Measurements from ENCODE around the gene CD46.

The CD46 gene

DNA sequence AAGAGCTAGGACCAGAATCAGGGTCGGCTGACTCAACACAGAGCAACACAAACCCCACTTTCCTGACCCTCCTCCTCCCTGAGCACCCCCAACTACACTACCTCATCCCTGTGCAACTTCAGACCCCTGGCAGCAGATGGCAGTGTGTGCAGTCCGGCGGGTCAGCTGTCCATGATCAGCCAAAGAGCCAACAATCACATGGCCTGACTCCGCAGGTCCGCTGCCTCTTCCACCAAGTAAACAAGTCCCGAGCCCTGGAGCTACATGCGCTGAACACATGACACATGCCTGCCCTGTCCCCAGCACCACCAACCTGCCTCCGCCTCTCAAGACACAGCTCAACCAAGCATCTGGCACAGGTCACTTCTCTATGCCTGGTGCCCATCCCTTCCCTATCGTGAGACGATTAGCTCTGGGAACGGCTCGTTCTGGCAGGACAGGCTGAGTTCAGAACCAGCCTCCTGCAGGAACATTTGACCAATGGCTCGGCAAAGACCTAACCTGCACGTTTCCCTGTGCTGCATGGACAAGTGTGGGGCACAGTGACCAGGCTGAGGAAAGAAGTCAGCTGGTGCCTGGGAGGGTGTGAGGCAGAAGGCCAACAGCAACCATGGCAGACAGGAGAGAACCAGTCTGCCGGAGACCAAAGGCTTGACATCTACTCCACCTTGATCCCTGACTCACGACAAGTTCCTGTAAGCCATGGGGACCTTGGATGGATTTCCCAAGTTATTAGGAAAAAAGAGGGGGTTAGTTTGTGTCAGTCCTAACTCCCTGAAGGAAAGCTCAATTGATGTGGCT is 60.3 kb downstream of the CD46 start:
- no peaks in the 10 kb centered on the region for H3K36me3 ChIP-seq (ENCODE audit: insufficient read depth, low read depth, low read length)

DNA sequence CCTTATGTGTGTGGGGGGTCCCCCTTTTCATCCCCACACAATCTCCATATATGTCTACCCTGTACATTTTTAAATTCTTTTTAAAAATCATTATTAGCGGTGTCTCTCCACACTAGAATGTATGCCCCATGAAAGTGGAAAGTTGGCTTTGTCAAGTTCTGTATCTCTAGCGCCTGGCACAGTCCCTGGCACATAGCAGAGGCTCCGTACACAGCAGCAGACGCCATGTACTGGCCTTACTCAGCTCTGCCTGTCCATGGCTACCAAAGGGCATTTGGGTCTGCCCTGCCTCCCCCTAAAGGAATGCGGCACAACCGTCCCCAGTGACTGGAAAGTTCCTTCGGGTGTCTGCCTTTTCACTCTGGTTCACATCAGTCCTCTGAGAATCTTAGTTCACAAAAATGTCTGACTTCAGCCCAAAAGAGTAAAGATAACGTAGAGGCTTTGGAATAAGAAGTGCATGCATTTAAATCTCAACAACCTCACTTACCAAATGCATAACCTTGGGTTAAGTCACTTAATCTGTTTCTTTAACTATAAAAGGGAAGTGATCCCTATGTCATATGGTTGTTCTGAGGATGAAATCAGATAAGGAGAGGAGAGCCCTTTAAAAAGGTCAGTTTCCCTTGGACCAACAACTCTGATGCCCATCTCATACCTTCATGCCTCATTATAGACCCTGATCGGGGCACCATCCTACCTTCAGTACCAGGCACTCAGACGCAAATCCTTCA is 61.1 kb downstream of the CD46 start:
- H3K36me3 ChIP-seq (ENCODE audit: insufficient read depth, low read depth, low read length), result no peaks in the 10 kb centered on the region
- no peak overlapping the region for H3K4me3 ChIP-seq (ENCODE audit: low read length)
- no peaks in the 10 kb centered on the region for H3K9me3 ChIP-seq (ENCODE audit: insufficient read depth, low read depth, low read length)
- no peak overlapping the region for H3K27ac ChIP-seq (ENCODE audit: low read length)
- H3K9ac ChIP-seq (ENCODE audit: low read depth, low read length), result no peak overlapping the region
- no peaks in the 10 kb centered on the region for H3K27me3 ChIP-seq (ENCODE audit: insufficient read depth, low read length)
- H3K4me1 ChIP-seq (ENCODE audit: insufficient read depth, low read length), result no peaks in the 10 kb centered on the region

More for the DNA sequence above, 60.3 kb downstream of the CD46 start:
- no peak overlapping the region for H3K27ac ChIP-seq (ENCODE audit: low read length)
- H3K4me1 ChIP-seq (ENCODE audit: insufficient read depth, low read length), result no peaks in the 10 kb centered on the region
- H3K9ac ChIP-seq (ENCODE audit: low read depth, low read length), result no peak overlapping the region
- H3K4me3 ChIP-seq (ENCODE audit: low read length), result no peak overlapping the region
- H3K27me3 ChIP-seq (ENCODE audit: insufficient read depth, low read length), result no peaks in the 10 kb centered on the region
- no peaks in the 10 kb centered on the region for H3K9me3 ChIP-seq (ENCODE audit: insufficient read depth, low read depth, low read length)

DNA sequence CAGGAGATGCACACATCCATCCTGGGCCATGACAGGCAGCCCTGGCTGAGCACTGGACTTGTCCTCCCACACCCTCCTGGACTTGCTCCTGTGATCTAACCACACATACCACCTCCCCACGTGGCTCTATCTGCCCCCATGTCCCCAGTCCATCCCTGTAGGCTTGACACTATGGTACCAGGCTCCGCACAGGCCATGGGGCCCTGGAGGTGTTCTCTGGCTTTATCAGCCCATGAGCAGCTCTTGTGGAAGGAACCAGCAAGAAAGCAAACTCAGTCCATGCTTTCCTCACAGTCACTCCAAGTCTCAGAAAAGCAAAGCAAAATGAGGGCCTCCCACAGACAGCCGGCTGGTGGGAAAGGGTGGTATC is 61.6 kb downstream of the CD46 start:
- no peak overlapping the region for H3K27ac ChIP-seq (ENCODE audit: low read length)
- H3K36me3 ChIP-seq (ENCODE audit: insufficient read depth, low read depth, low read length), result no peaks in the 10 kb centered on the region
- no peak overlapping the region for H3K9ac ChIP-seq (ENCODE audit: low read depth, low read length)
- H3K4me3 ChIP-seq (ENCODE audit: low read length), result no peak overlapping the region
- no peaks in the 10 kb centered on the region for H3K27me3 ChIP-seq (ENCODE audit: insufficient read depth, low read length)
- no peaks in the 10 kb centered on the region for H3K9me3 ChIP-seq (ENCODE audit: insufficient read depth, low read depth, low read length)
- no peaks in the 10 kb centered on the region for H3K4me1 ChIP-seq (ENCODE audit: insufficient read depth, low read length)

DNA sequence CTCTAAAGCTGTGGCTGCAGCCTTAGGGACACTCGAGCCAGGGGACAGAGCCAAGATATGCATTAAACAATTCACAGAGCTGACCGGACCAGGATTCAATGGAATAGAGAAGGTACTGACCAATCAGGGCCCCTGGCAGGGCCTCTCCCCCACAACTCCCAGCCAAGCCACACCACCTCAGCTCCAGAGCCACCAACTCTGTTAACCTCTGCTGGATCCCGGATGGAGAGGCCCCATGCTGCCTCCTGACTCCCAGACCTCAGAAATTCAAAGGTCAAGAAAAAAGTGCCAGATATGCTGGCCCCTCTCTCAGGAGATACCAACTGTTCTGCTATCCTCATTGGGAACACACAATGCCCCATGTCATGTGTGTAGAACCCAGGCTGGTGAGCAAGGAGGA is 62.1 kb downstream of the CD46 start:
- Histone ChIP-seq H3K36me3 (ENCODE audit: insufficient read depth, low read depth, low read length) (no peaks in the 10 kb centered on the region), H3K27ac (ENCODE audit: low read length) (no peak overlapping the region)

DNA sequence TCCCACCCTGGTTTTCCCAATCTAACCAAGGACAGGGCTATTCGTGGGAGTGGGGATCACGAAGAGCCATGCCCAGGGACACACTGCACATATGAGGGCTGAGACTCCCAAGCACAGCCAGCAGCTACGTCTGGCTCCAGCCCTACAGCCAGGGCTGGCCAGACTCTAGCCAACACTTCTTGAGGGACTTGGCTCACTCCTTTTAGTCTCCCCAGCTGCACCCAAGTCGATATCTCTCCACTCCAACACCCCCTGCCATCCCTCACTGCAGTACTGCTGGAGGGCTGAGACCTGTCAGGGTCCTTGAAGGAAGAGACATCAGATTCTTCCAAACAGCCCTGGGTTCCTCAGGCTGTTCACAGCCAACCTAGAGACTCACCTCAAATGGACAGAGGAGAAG is 62.6 kb downstream of the CD46 start:
- Histone ChIP-seq H3K27ac (ENCODE audit: low read length) (no peak overlapping the region), H3K4me1 (ENCODE audit: insufficient read depth, low read length) (no peaks in the 10 kb centered on the region), H3K9ac (ENCODE audit: low read depth, low read length) (no peak overlapping the region), H3K4me3 (ENCODE audit: low read length) (no peak overlapping the region), H3K36me3 (ENCODE audit: insufficient read depth, low read depth, low read length) (no peaks in the 10 kb centered on the region), H3K27me3 (ENCODE audit: insufficient read depth, low read length) (no peaks in the 10 kb centered on the region), H3K9me3 (ENCODE audit: insufficient read depth, low read depth, low read length) (no peaks in the 10 kb centered on the region)

More for the DNA sequence above, 62.1 kb downstream of the CD46 start:
- Histone ChIP-seq H3K4me3 (ENCODE audit: low read length) (no peak overlapping the region), H3K4me1 (ENCODE audit: insufficient read depth, low read length) (no peaks in the 10 kb centered on the region), H3K9ac (ENCODE audit: low read depth, low read length) (no peak overlapping the region), H3K27me3 (ENCODE audit: insufficient read depth, low read length) (no peaks in the 10 kb centered on the region), H3K9me3 (ENCODE audit: insufficient read depth, low read depth, low read length) (no peaks in the 10 kb centered on the region)

DNA sequence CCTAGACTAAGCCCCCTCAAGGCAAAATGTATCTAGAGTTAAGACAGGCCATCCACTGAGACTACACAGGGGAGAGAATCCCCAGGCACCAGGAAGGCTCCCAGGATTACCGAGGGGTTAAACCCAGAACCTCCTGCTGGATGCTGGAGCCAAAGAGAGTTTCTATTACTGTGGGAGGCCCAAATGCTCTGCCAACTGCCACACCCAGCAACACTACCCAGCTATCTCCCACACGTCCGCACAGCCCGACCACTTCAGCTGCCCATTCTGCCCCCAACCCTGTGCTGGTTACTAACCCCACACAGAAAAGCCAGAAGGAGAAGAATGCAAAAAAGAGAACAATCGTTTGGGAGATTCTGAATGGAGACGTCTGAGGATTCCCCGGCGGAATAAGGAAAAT is 63.6 kb downstream of the CD46 start:
- Histone ChIP-seq H3K36me3 (ENCODE audit: insufficient read depth, low read depth, low read length) (no peaks in the 10 kb centered on the region), H3K27ac (ENCODE audit: low read length) (no peak overlapping the region), H3K9me3 (ENCODE audit: insufficient read depth, low read depth, low read length) (no peaks in the 10 kb centered on the region), H3K9ac (ENCODE audit: low read depth, low read length) (no peak overlapping the region), H3K4me1 (ENCODE audit: insufficient read depth, low read length) (no peaks in the 10 kb centered on the region), H3K27me3 (ENCODE audit: insufficient read depth, low read length) (no peaks in the 10 kb centered on the region), H3K4me3 (ENCODE audit: low read length) (no peak overlapping the region)

DNA sequence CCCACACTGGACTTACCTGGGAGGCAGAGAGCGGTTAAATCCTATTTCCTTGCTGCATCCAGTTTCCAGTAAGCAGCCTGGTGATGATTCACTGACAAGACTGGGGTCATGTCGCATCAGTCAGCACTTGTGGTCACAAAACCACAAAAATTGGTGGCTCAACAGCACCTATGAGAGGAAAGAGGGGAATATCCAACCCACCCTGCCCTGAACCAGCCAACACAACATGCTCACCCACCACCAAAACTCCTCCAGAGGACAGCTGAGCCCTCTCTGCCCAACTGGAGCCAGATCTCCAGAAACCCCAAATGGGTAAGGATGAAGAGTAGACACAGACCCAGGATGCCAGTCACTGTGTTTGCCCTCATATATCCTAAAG is 64.0 kb downstream of the CD46 start:
- H3K27ac ChIP-seq (ENCODE audit: low read length), result no peak overlapping the region
- H3K9ac ChIP-seq (ENCODE audit: low read depth, low read length), result no peak overlapping the region
- no peaks in the 10 kb centered on the region for H3K27me3 ChIP-seq (ENCODE audit: insufficient read depth, low read length)
- H3K36me3 ChIP-seq (ENCODE audit: insufficient read depth, low read depth, low read length), result no peaks in the 10 kb centered on the region
- no peak overlapping the region for H3K4me3 ChIP-seq (ENCODE audit: low read length)
- no peaks in the 10 kb centered on the region for H3K4me1 ChIP-seq (ENCODE audit: insufficient read depth, low read length)
- no peaks in the 10 kb centered on the region for H3K9me3 ChIP-seq (ENCODE audit: insufficient read depth, low read depth, low read length)

DNA sequence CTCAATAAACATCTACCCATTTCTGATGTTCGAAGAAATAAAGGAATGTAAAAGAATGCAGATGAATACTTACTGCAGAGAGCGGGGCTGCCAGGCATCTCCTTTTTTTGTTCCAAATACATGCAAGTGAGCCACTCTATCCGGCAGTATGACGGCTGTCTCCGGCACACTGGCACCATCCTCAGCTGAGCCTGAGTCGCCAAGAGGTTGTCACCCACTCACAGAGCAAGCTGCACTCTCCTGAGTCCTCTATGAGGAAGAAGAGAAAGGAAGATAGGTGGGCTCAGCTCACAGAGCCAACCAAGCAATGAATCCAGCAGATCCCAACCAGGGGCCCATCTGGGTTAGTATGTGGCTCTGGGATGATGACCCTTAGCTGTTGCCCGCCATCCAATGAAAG is 65.3 kb downstream of the CD46 start:
- no peaks in the 10 kb centered on the region for H3K9me3 ChIP-seq (ENCODE audit: insufficient read depth, low read depth, low read length)
- H3K4me3 ChIP-seq (ENCODE audit: low read length), result no peak overlapping the region
- H3K27me3 ChIP-seq (ENCODE audit: insufficient read depth, low read length), result no peaks in the 10 kb centered on the region
- H3K27ac ChIP-seq (ENCODE audit: low read length), result no peak overlapping the region
- H3K36me3 ChIP-seq (ENCODE audit: insufficient read depth, low read depth, low read length), result no peaks in the 10 kb centered on the region
- H3K9ac ChIP-seq (ENCODE audit: low read depth, low read length), result no peak overlapping the region
- peaks cover 2% of the 10 kb centered on the region; the same call in 1 of the 2 replicates for H3K4me1 ChIP-seq (ENCODE audit: insufficient read depth, low read length)

DNA sequence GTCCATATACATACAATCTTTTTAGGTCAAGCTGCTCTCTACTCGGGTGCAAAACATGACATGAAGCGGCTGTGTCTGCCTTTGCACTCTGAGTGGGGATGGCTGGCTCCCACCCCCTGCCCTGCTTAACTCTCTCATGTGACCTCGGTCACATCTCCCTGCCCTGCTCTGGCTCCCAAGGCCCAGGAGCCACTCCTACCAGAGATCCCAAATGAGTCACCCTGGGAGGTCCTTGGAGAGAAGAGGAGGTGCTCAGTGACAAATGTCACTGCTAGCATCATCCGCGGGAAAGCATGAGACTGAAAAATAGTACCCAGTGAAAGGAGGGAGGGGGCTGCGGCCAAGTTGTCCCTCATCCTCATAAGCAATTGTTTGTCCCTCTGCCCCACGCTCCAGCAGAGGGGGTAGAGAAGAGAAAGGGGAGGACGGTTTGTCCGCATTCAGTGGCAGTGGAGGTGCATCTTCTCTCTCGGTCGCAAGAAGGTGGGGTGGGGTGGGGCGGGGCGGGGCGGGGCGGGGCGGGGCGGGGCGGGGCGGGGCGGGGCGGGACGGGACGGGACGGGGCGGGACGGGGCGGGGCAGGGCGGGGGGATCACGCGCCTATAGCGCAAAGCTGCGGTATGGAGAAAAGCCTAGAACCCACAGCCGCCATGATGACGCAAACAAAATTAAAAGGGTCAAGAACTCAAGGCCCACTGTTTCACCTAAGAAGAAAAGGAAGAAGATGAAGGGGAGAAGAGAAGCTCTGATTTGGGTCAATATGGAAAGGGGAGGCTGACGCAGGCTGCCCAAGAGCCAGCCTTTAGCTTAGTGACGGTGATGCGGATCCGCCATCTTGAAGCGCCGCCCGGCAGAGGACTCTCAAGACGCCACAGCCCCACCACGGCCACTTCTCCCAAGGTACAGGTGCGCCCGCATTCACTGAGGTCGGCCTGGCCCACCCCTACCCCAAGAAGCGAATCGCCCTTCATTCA is 66.2 kb downstream of the CD46 start:
- no peaks in the 10 kb centered on the region for H3K36me3 ChIP-seq (ENCODE audit: insufficient read depth, low read depth, low read length)
- no peak overlapping the region for H3K27ac ChIP-seq (ENCODE audit: low read length)
- H3K9ac ChIP-seq (ENCODE audit: low read depth, low read length), result no peak overlapping the region

DNA sequence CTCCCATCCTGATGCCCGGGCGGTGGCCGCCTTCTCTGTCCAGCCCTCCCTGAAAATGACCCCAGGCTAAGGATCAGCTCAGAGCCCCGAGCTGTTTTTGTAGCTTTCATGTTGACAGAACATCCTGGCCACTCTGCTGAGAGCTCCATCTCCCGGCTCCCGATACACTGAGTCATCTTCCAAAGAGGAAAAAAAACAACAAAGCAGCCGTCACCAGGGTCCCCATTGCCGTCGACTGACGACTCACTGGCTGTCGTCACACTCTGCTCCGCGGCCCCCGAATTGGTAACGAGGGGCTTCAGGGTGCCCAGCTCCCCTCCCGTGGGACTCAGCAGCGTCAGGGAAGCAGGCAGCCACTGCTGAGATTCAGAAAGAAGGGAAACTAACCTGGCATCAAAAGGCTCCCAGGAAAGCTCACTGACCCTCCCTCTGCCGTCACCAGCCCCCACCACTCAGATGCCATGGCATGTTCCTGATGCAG is 67.2 kb downstream of the CD46 start:
- no peak overlapping the region for H3K27ac ChIP-seq (ENCODE audit: low read length)
- H3K4me1 ChIP-seq (ENCODE audit: insufficient read depth, low read length), result peaks cover 6% of the 10 kb centered on the region; the same call in 1 of the 2 replicates

More for the DNA sequence above, 66.2 kb downstream of the CD46 start:
- Histone ChIP-seq H3K9me3 (ENCODE audit: insufficient read depth, low read depth, low read length) (no peaks in the 10 kb centered on the region), H3K4me1 (ENCODE audit: insufficient read depth, low read length) (peaks cover 6% of the 10 kb centered on the region; the same call in 1 of the 2 replicates), H3K27me3 (ENCODE audit: insufficient read depth, low read length) (no peaks in the 10 kb centered on the region), H3K4me3 (ENCODE audit: low read length) (no peak overlapping the region)

More for the DNA sequence above, 67.2 kb downstream of the CD46 start:
- no peaks in the 10 kb centered on the region for H3K9me3 ChIP-seq (ENCODE audit: insufficient read depth, low read depth, low read length)
- H3K9ac ChIP-seq (ENCODE audit: low read depth, low read length), result no peak overlapping the region
- no peaks in the 10 kb centered on the region for H3K36me3 ChIP-seq (ENCODE audit: insufficient read depth, low read depth, low read length)
- H3K4me3 ChIP-seq (ENCODE audit: low read length), result no peak overlapping the region
- no peaks in the 10 kb centered on the region for H3K27me3 ChIP-seq (ENCODE audit: insufficient read depth, low read length)
